ENCODE measurements around the gene OGG1. TPM values are rescaled to one million over a fixed set of nuclear protein-coding genes. Genes with fewer than 3 reads are reported as not detected.

The OGG1 gene
- total and polyA plus RNA-seq, 9 of the 15 experiments (the other 6 are each of a cell fraction or from before 2014, with no cell fraction given), result 6.6 to 33.0 (median 24.4) TPM

DNA sequence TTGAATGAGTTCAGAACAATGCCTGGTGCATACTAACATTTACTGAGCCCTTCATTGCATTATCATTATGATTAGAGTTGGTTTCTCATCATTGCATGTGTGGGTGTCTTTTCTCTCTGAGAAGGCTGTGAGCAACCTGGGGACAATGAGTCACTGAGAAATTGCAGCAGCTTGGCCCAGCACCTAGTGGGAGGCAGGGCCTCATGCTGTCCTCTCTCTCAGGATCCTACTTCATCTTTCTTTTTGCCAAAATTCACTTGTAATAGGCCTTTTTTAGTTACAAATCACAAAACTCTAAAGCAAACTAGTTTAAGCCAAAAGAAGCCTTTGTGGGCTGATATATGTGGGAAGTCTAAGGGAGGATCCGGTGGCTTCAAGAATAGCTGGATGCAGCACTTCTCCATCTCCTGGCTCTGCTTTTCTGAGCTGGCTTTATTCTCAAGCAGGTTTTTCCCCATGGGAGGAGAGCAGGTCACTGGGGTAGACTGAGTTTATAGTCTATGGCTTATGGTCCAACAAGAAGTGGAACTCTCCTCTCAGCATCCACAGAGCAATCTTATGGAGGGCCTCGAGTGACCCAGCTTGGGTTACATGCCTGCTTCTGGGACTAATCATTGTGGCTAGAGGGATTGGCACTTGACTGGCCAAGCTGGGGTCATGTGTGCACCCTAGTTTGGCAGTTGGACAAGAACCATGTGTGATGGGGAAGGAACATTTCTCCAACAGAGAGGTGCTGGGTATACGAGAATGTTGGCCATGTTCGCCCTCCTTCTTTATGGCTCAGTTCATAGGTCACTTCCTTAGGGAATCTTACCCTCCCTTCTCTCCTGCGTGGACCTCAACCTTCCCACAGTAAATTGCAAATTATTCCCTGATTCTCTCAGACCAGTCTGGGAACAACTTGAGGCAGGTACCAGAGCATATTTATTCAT is 28.7 kb downstream of the OGG1 start (continued):
- peak; percentile 65; the same call in 1 of the 2 replicates for TF ChIP-seq ZNF584 (CRISPR knock-in tag; IDR thresholded peaks at IDR 0.05; ENCODE audit: low read depth)
- TF ChIP-seq TGIF2 (CRISPR knock-in tag; IDR thresholded peaks at IDR 0.05), result no peak

DNA sequence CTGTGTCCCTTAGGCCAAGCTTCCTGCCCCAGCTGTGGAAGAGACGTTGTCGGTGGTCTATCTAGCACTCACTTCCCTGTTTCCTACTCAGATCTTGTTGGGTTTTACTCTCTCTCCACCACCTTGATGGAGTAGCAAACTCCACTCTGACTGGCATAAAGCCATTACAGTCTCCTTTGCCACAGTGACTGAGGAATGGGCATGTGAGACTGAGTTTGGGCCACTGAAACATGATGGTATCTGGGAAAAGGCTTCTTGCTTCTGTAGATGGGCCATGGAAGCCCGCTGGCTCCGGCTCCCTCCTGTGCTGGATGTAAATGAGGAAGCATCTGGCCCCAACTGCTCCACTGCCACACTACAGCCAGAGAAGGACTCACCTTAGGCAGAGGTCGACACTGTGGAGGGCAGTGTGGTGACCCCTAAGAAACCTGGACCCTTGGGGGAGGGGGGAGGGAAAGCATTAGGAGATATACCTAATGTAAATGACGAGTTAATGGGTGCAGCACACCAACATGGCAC is 29.4 kb downstream of the OGG1 start:
- Histone ChIP-seq H2AFZ (ENCODE audit: low read depth, low read length) (no peak overlapping the region), H3K9ac (ENCODE audit: insufficient read depth in 1 of 2, low read depth in 2 of 2, low read length in 2 of 2) (no peak overlapping the region), H3K27ac (ENCODE audit: extremely low read depth, low read depth, low read length) (no peak overlapping the region), H3K9me3 (replicated peaks; ENCODE audit: control insufficient read depth, insufficient read depth, low read depth, low read length) (no peaks in the 10 kb centered on the region), H3K4me1 (replicated peaks in 1 of 2; ENCODE audit: control insufficient read depth in 2 of 2, insufficient read depth in 2 of 2, low read length in 2 of 2) (peaks cover 12 to 15% of the 10 kb centered on the region in 2 experiments), H3K4me3 (no peak overlapping the region), H3K27me3 (ENCODE audit: control insufficient read depth in 2 of 2, insufficient read depth in 2 of 2, low read length in 2 of 2) (no peaks in the 10 kb centered on the region), H3K9me1 (ENCODE audit: control insufficient read depth, insufficient read depth, low read length) (no peaks in the 10 kb centered on the region), H4K20me1 (replicated peaks; ENCODE audit: control insufficient read depth, insufficient read depth, low read length) (no peaks in the 10 kb centered on the region), H3K4me2 (ENCODE audit: insufficient read depth, low read length) (no peak overlapping the region), H3K79me2 (ENCODE audit: control insufficient read depth, insufficient read depth, low read length) (no peaks in the 10 kb centered on the region), H3K36me3 (ENCODE audit: control insufficient read depth, insufficient read depth, low read length) (peaks cover 37% of the 10 kb centered on the region)
- ChIA-PET CTCF (ENCODE audit: low intra/inter-chr PET ratio) (no interaction called here), POLR2A (interaction anchor here (0.7 to 1.4 kb wide), 2 partner anchors 14 to 44 kb away, joined by 3 to 5 read pairs; partner anchors contain the start of gene ARPC4)
- ATAC-seq, result no peak; the same call in 2 of the 3 replicates
- DNase-seq (ENCODE audit: extremely low read depth in 1 of 4, low spot score in 3 of 4), result no peak
- no TSS peak for BruUV-seq (replicated peaks)
- intact Hi-C loops (cut with micrococcal nuclease) (no loop called here), in situ Hi-C loops (cut with MboI) (no loop called here)
- FAIRE-seq, result no peak
- 74% methylated on average over 5 of the region's 6 CpGs for WGBS (ENCODE audit: insufficient coverage, low coverage, missing lambda C conversion rate)
- TF ChIP-seq WHSC1 (IDR thresholded peaks at IDR 0.05; ENCODE audit: low read length), result no peak
- TF ChIP-seq, protein P1, sequence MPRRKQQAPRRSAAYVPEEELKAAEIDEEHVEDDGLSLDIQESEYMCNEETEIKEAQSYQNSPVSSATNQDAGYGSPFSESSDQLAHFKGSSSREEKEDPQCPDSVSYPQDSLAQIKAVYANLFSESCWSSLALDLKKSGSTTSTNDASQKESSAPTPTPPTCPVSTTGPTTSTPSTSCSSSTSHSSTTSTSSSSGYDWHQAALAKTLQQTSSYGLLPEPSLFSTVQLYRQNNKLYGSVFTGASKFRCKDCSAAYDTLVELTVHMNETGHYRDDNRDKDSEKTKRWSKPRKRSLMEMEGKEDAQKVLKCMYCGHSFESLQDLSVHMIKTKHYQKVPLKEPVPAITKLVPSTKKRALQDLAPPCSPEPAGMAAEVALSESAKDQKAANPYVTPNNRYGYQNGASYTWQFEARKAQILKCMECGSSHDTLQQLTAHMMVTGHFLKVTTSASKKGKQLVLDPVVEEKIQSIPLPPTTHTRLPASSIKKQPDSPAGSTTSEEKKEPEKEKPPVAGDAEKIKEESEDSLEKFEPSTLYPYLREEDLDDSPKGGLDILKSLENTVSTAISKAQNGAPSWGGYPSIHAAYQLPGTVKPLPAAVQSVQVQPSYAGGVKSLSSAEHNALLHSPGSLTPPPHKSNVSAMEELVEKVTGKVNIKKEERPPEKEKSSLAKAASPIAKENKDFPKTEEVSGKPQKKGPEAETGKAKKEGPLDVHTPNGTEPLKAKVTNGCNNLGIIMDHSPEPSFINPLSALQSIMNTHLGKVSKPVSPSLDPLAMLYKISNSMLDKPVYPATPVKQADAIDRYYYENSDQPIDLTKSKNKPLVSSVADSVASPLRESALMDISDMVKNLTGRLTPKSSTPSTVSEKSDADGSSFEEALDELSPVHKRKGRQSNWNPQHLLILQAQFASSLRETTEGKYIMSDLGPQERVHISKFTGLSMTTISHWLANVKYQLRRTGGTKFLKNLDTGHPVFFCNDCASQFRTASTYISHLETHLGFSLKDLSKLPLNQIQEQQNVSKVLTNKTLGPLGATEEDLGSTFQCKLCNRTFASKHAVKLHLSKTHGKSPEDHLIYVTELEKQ (CRISPR knock-in tag; IDR thresholded peaks at IDR 0.05), result no peak
- no peak for TF ChIP-seq MCM2 (IDR thresholded peaks at IDR 0.05; ENCODE audit: low read depth)
- TF ChIP-seq, protein P2, sequence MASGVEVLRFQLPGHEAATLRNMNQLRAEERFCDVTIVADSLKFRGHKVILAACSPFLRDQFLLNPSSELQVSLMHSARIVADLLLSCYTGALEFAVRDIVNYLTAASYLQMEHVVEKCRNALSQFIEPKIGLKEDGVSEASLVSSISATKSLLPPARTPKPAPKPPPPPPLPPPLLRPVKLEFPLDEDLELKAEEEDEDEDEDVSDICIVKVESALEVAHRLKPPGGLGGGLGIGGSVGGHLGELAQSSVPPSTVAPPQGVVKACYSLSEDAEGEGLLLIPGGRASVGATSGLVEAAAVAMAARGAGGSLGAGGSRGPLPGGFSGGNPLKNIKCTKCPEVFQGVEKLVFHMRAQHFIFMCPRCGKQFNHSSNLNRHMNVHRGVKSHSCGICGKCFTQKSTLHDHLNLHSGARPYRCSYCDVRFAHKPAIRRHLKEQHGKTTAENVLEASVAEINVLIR (CRISPR knock-in tag; IDR thresholded peaks at IDR 0.05), result no peak
- TF ChIP-seq TEAD1 (CRISPR knock-in tag; IDR thresholded peaks at IDR 0.05), result no peak
- no peak for TF ChIP-seq ASH1L (IDR thresholded peaks at IDR 0.05; ENCODE audit: borderline replicate concordance, low read depth, partially characterized antibody)
- no peak for TF ChIP-seq GABPB2 (CRISPR knock-in tag; conservative IDR thresholded peaks at IDR 0.05)
- no peak for TF ChIP-seq ZFPM2 (CRISPR knock-in tag; IDR thresholded peaks at IDR 0.05)
- TF ChIP-seq ETV5 (CRISPR knock-in tag; IDR thresholded peaks at IDR 0.05; ENCODE audit: low read depth), result no peak
- TF ChIP-seq ZSCAN29 (IDR thresholded peaks at IDR 0.05), result no peak
- TF ChIP-seq POLR2A (conservative IDR thresholded peaks at IDR 0.05), result no peak
- TF ChIP-seq SAFB2 (IDR thresholded peaks at IDR 0.05; ENCODE audit: borderline replicate concordance, low read depth, low read length, severe bottlenecking), result no peak
- TF ChIP-seq ZBTB7A (IDR thresholded peaks at IDR 0.05; ENCODE audit: borderline replicate concordance, control insufficient read depth, low read depth, low read length), result no peak
- TF ChIP-seq POLR2G (IDR thresholded peaks at IDR 0.05; ENCODE audit: low read depth, low read length), result no peak
